Bone marrow (tissue), 2 donors: ENCODE results near the gene TCN1.
A peak's percentile ranks its signal among the peaks of the same experiment; 100 is the strongest.
"Not testable (repeated sequence)": the region's sequence is repeated elsewhere in the genome, so short reads cannot be mapped to it uniquely, and the experiment has no call there.

Experiments used
- DNase-seq, 2 donors: peaks; one replicate each; lab custom pipeline; 2025; lab: John Stamatoyannopoulos, UW

The TCN1 gene

DNA sequence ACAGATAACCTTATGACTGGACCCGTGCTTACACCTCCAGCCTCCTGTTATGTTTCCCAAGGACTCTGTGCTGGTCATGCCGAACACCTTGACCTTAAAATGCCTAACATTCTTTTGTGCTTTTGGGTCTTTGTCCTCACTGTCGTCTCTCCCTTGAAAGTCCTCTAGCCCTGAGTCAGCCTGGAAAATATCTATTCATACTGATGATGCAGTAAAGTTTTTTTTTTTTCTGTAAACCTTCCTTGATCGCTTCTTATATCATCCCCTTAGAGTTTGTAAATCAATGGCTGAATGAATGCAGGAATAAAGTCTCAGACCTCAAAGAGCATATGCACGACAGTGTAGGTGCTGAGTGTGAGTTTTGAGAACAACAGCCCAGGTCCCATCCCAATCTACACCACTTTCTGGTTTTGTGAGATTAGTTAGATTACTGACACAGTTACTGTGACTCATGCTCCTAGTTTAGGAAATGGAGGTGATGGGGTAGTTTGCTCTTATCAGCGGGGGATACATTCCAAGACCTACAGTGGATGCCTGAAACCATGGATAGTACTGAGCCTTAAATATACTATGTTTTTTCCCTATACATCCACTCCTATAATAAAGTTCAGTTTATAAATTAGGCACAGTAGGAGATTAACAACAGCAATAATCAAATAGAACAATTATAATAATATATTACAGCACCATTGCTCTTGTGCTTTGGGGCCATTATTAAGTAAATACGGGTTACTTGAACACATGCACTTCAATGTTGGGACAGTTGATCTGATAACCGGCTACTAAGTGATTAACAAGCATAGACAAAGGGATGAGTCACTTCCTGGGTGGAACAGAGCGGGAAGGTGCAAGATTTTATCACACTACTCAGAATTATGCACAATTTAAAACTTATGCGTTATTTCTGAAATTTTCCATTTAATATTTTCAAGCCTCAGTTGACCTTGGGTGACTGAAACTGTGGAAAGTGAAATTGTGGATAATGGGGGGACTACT, 8.6 kb downstream of the TCN1 start:
- DNase-seq = no peak

GRCh38 chr11:59854871-59855270, 11.4 kb downstream of the TCN1 start:
- no peak for DNase-seq

GRCh38 chr11:59851416-59851815, 14.9 kb downstream of the TCN1 start:
- not testable (repeated sequence) for DNase-seq

DNA sequence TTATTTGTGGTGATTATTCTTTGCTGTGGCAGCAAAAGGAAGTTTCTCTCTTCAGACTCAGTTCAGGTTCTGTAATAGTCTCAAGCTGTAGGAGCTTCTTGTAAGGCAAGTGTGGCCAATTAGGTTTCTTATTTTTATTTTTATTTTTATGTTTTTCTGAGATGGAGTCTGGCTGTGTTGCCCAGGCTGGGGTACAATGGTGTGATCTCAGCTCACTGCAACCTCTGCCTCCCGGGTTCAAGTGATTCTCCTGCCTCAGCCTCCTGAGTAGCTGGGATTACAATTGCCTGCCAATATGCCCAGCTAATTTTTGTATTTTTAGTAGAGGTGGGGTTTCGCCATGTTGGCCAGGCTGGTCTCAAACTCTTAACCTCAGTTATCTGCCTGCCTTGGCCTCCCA, 16.7 kb downstream of the TCN1 start:
- DNase-seq = not testable (repeated sequence)

DNA sequence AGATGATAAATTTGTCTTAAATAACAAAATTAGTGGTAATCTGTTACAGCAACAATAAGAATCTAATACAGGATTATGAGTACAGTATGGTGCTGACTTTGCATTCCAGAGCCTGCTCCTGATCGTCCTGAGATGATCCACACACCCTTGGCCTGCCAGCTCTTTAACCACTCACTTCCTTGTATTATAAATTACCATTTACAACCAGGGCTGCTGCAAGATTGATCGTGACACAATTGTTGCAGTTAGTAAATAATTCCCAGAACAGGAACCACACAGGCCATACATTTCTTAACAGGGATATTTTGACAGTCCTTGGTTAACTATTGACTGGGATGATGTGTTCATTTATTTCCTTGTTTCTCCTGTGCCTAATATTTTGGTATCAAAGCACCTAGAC, 17.2 kb downstream of the TCN1 start:
- no peak for DNase-seq

GRCh38 chr11:59848439-59848838, 17.8 kb downstream of the TCN1 start:
- DNase-seq = not testable (repeated sequence)

- DNase-seq = no peak
These were observed 18.7 kb downstream of the TCN1 start for GRCh38 chr11:59847626-59848025.

DNA sequence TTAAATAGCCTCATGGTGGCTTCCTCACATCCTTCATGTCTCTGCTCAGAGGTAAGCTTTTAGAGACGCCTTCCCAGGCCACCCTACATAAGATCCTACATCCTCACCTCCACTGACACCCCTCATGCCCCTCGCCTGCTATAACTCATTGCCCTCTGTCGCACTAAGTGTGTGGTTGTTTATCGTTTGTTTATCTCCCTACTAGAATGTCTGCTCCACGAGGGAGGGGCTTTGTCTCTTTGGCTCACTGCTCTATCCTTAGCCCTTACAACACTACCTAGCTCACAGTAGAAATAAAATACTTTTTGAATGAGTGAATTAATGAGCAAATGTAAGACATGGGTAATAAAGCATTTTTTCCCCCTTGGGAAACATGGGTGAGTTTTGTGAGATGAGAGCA, 19.7 kb downstream of the TCN1 start:
- DNase-seq = no peak

DNA sequence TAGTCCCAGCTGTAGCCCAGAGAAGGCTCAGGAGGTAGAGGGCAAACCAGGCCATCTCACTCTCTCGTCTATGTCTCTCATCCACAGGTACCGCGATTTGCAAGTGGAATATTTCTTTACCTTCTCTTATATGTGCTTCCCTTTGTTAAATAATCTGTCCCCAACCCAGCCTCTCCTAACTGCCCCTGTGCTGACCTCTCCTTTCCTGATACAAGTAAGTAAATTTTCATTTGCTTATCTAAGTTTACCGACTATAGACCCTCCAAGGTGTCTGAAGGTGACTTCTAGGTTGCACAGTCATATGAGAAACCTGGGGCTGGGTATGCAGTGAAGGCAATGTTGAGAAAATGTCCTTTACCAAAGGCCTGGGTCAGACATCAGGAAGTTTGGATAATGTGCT, 20.9 kb downstream of the TCN1 start, which contains the start of gene CBLIF:
Gene CBLIF (minus strand): TSS at position 101 of the 400 bp plus-strand sequence. CDS start 46 bp downstream, at position 55.
- DNase-seq = no peak

GRCh38 chr11:59842316-59842715, 24.0 kb downstream of the TCN1 start:
- no peak for DNase-seq

DNA sequence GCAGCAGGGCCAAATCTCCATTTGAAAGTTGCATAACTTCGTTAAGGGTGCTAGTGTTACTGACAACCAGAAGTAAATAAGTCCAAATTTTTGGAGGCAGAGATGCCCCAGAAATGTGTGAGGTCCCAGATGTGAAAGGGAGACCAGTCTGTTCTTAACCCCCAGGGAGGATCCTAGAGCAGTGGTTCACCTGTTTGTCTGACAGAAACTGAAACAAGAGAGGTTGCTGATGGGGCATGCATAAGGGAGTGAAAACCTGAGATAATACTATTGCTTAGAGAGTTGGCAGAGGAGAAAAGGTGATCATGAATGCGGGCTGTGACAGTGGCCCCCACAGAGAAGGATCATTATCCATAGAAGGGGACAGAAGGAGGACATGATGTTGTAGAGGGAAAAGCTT, 24.8 kb downstream of the TCN1 start:
- DNase-seq = no peak

- no peak for DNase-seq
These were observed 26.7 kb downstream of the TCN1 start for GRCh38 chr11:59839615-59840014.

- no peak for DNase-seq
These were observed 32.7 kb downstream of the TCN1 start for GRCh38 chr11:59833602-59834001.

DNA sequence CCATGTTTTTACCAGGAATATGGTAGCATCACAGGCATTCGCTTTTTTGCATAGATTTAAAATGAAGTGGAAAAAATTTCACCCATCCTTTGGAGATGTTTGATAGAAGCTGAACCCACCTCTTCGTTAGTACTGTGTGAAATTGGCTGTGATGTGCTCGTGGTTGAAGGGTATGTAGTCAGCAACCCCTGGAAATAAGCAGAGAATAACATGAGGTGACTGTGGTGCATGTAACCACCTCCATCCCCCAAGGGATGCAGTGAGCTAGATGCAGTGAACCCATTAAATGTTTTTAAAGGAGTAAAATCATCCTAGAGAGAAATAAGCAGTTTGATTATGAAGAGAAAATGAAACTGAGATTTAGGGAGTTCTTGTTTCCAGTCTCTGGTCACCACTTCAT, 36.9 kb downstream of the TCN1 start:
- no peak for DNase-seq

GRCh38 chr11:59822989-59823566, 43.2 kb downstream of the TCN1 start:
- DNase-seq = peak in 1 of 2 donors; percentile 41

- peak in 1 of 2 donors; percentile 68 for DNase-seq
These were observed 47.7 kb downstream of the TCN1 start for GRCh38 chr11:59818572-59818971.

- not testable (repeated sequence) for DNase-seq
These were observed 49.9 kb downstream of the TCN1 start for GRCh38 chr11:59816434-59816833.

GRCh38 chr11:59815754-59816153, 50.5 kb downstream of the TCN1 start:
- no peak for DNase-seq

GRCh38 chr11:59814021-59814420, 52.3 kb downstream of the TCN1 start:
- no peak for DNase-seq

- no peak for DNase-seq
These were observed 52.9 kb downstream of the TCN1 start for GRCh38 chr11:59813364-59813763.

GRCh38 chr11:59812220-59812619, 54.1 kb downstream of the TCN1 start:
- DNase-seq = no peak

DNA sequence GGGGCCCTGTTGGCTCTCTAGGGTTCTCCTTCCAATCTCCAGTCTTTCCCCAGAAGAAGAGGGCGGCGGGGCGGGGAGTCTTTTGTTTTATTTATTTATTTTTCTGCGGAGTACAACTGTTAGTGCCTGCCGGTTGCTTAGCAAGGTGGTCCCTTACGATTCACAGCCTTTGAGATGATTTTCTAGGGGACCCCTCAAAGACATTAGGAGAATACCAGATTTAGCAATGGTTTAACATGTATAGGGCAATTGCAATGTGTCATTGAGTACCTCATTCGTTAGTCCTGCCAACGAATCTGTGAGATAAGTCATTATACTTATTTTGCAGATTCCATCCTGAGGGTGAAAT, 55.4 kb downstream of the TCN1 start:
- DNase-seq = no peak

- peak; percentile 71 to 81 for DNase-seq
These were observed 55.9 kb downstream of the TCN1 start, which contains the start of gene MRPL16 for GRCh38 chr11:59810189-59810910. MRPL16 (minus strand) TSS chr11:59810778; CDS start chr11:59810658, 120 bp downstream.
